NCI-H82 treated with DMSO at 0.1 percent for 48 hours (cell line): ENCODE data around the gene DOCK11.

ENCODE experiments used
- DNase-seq: peaks from one replicate; lab custom pipeline; 2025; ENCODE audit not compliant: unreplicated experiment; lab: John Stamatoyannopoulos, UW

Gene DOCK11

GRCh38 chrX:118623062-118623461 is 127.4 kb downstream of the DOCK11 start:
- no peak for DNase-seq

GRCh38 chrX:118626346-118626745 is 130.7 kb downstream of the DOCK11 start:
- no peak for DNase-seq

GRCh38 chrX:118627084-118627758 is 131.6 kb downstream of the DOCK11 start:
- DNase-seq = no peak

- DNase-seq = no peak
These were observed 135.2 kb downstream of the DOCK11 start for GRCh38 chrX:118630848-118631247.

DNA sequence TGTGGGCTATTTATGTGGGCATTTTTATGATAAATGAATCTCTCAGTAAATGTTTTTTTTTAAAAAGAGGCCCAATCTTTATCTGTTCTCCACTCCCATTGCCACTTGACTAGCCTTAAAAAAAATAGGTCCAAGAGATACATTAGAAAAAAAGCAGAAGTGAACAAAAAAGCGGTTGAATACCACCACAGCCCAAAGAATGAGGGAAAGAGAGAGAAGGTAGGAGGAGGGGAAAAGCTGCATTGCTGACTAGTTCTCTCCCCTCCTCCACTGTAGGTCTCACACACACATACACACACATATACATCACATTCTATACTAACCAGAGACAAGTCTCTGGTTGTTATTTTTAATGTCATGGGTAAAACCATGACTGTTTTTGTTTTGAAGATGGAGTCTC is 136.0 kb downstream of the DOCK11 start:
- DNase-seq = no peak

- no peak for DNase-seq
These were observed 137.2 kb downstream of the DOCK11 start for GRCh38 chrX:118632862-118633261.

GRCh38 chrX:118633530-118633929 is 137.9 kb downstream of the DOCK11 start:
- no peak for DNase-seq

DNA sequence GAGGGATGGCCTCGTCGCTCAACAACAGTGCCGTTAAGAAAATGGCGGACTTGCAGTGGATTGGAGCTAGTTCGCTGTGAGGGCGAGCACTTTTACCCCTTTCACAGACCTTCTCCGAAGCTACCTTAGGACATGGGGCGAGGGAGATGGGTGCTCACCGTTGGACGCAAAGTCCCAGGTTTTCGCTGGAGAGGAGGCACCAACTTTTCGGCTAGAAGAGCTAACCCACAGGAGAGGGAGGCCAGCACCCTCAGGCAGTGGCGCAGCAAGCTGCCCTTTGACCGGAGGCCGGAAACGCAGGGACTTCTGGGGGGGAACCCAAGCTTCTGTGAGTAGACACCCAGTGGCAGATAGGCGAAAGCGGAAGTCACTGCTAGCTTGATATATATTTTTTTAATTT is 138.7 kb downstream of the DOCK11 start:
- DNase-seq = no peak

DNA sequence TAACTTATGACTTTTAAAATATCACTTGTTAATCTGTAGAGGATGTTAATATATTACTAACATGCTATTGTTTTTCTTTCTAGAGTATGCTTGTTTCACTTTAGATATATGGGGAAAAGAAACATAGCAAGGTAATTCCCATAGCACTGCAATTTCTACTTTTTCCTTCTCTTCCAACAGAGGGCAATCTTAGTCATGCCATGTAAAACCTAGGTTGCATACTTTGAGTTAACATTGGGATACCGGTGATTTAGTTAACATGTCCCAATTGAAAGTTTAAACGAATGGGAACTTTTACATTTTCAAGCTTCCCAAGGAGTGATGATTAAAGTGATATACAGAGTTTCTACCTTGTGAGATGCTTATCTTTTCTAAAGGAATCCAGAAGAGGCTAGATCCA is 142.4 kb downstream of the DOCK11 start:
- no peak for DNase-seq

- peak; percentile 0 for DNase-seq
These were observed 148.8 kb downstream of the DOCK11 start for GRCh38 chrX:118644378-118644777.

GRCh38 chrX:118652717-118653116 is 157.1 kb downstream of the DOCK11 start:
- no peak for DNase-seq

DNA sequence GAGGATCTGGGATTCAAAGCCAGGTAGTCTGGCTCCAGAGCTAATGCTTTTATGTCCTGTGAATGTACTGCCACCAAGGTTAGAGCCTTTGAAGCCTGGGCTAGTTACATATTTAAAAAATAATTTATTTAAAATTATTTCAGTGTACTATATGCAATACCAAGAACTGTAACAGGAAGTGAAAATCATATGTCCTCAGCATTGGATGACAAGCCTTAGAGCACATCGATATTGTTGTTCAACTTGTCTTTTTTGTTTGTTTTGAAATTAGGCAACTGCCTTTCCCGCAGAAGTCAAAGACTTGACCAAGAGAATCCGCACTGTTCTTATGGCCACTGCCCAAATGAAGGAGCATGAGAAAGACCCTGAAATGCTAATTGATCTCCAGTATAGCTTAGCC is 158.7 kb downstream of the DOCK11 start:
- no peak for DNase-seq

GRCh38 chrX:118655561-118656246 is 160.1 kb downstream of the DOCK11 start:
- no peak for DNase-seq

DNA sequence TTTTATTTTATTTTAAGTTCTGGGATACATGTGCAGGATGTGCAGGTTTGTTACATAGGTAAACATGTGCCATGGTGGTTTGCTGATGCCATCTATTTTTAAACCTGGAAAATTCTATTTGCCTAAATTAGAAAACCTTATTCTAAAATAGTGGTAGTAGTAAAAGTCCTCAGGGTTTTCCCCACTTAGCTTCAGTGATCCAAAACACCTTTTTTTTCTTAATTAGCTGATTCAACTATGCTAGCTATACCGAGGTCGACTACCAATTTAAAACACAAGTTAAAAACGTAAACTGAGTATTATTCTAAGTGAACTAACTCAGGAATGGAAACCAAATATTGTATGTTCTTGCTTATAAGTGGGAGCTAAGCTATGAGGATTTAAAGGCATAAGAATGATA is 161.8 kb downstream of the DOCK11 start:
- DNase-seq = no peak

DNA sequence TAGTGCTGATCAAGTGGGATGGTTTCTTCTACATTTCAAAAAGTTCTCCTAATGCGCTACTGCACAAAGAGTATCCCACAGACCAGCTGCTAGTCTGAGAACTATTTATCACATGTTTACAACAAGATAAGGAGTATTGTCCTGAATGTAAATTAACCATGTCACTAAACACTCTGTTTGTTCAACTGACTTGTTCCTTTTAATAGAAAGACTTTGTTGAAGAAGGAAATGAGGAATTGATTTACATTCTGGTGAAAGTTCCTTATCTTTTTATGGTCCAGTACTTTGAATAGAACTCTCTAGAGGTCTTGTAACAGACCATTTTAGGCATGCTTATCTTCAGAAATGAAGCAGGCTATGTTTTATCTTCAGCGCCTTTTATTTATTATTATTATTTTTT is 164.5 kb downstream of the DOCK11 start:
- DNase-seq = no peak

DNA sequence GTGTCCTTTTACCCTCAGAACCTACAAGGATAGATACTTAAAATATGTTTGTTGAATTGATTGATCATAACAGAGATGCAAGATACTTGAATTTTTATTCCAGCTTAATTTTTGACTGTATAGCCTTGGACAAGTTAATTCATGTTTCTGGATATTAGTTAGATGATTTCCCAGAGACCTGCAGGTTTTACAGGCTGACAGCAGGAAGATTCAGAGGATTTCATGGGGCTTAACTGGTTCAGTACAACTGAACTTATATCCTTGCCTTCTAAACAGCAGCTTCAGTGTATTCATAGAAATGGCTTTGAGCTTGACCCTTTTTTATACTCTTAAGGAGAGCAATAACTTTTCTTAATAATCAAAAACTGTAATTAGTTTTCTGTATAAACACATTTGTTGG is 169.6 kb downstream of the DOCK11 start:
- no peak for DNase-seq

- no peak for DNase-seq
These were observed 170.9 kb downstream of the DOCK11 start for GRCh38 chrX:118666521-118666920.

GRCh38 chrX:118669435-118669834 is 173.8 kb downstream of the DOCK11 start:
- no peak for DNase-seq

DNA sequence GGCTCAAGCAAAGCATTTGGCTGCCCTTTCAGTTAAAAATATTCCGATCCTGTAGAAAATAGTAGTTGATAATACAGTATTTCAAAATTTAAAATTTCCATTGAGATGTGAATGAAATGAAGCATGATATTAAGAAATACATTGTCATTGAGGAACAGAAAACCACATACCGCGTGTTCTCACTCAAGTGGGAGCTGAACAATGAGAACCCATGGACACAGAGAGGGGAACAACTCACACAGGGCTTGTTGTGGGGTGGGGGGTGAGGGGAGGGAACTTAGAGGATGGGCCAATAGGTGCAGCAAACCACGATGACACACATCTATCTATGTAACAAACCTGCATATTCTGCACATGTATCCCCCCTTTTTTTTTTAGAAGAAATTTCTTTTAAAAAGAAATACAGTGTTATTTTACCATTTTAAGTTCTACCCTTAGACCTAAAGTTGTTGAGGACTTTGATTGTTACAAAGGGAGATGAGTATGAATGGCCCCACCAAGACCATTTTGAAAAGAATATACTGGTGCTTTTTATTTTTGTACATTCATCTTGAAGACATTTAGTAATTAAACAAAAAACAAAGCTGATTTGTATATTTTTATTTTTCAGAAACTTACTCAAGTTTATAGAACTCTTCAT is 179.8 kb downstream of the DOCK11 start:
- no peak for DNase-seq

GRCh38 chrX:118675966-118676349 is 180.3 kb downstream of the DOCK11 start:
- no peak for DNase-seq

DNA sequence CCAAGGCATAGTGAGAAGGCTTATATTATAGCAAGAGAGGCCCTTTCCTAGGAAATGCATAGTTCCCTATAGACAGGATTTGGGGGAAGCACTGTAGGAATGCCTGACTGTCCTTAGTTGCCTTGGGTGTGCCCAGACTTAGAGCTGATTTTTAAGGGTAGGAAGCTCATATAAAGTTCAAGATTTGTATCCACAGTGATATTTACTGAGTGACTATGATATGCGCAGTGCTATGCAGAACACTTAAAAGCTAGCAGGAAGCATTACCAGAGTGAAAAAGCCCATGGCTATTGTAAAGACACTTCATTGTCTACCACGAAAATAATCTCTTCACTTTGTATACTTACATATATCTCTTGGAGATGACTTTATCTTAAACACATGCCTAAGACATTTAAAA is 181.7 kb downstream of the DOCK11 start:
- no peak for DNase-seq

DNA sequence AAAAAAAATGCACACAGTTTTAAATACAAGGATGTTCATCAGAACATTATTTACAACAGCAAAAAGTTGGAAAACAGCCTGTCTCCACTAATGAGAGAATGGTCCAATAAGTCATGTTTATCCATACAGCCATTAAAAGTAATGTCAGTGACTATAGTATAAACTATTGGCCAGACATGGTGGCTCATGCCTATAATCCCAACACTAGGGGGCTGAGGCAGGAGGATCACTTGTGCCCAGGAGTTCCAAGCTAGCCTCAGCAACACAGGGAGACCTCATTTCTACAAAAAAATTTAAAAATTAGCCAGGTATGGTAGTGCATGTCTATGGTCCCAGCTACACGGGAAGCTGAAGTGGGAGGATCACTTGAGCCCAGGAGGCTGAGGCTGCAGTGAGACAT is 183.7 kb downstream of the DOCK11 start:
- no peak for DNase-seq
